SKM-1 treated with dmso at 0.1 percent for 144 hours (cell line): Measurements from ENCODE around the gene ZNF385D.
"Not testable (repeated sequence)": the region's sequence is repeated elsewhere in the genome, so short reads cannot be mapped to it uniquely, and the experiment has no call there.

ENCODE experiments used
- DNase-seq: peaks from one replicate; lab custom pipeline; 2025; ENCODE audit not compliant: unreplicated experiment; lab: John Stamatoyannopoulos, UW

Gene ZNF385D

DNA sequence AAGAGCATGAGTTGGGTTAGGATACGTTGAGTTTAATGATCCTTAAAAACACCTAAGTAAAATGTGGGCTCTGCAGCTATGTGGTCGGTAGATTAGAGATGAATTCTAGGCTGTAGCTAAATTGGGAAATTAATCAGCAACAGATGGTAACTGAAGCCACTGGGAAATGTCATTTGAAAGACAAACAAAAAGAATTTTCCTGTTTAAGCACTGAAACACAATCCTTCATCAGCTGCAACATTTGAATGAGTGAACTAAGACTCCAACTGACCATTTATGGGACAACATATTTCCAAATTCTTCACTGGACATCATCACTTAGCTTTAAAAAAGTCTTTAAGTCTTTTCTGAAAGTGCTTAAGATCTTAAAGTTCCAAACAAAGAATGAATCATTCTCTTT is 226.9 kb downstream of the ZNF385D start:
- no peak for DNase-seq

DNA sequence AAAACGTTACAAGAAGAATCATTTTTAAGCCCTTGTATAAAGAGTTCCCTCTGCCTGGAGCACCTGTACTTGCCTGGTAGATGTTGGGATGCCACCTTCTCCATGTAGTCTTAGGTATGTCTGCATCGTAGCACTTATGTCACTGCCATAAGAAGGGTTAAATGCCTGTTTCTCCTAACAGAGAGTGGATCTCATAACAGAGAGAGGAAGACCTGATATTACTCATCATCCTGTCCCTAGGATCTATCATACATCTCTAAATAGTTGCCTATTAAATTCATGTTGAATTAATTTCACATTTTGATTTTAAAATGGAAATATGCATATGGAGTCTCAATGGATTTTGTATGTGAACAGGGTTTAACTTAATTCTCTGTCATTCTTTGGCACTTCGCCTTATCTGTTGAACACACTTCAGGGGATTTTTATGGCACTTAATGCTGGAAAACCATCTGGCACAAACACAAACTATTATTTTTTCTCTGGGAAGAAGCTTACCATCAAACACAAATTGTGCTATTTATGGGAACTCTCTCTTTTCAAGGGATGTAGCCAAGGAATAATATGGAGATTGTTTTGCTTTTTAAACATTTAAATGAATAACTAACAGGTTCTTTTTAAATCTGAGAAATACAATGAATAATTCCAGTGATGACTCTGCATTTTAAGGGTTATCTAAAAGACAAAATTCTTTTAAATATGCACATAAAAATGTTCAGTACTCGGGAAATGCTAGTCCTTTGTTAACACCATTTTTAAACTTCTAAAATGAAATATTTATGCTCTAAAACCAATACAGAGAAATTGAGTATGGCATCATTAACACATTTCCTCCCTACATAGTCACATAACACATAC is 230.7 kb downstream of the ZNF385D start:
- DNase-seq = no peak

DNA sequence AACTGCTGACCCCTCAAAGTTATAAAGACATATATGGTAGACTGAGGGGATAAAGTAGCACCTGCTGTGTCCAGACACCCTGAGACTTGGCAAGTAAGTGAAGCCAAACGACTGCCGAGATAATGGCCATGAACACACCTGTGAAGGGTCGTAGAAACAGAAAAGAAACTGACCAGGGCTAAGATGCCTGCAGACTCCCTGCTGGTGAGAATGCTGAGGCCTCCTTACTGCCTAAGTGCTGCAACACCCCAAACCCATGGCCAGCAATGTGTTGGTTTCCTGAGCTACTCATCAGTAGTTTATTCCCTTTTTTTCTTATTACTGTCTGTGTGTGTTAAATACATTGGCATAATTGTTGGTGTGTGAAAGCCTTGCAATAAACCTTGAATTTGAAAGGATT is 233.8 kb downstream of the ZNF385D start:
- DNase-seq = no peak

- DNase-seq = no peak
Observed at GRCh38 chr3:21515417-21515816, 235.6 kb downstream of the ZNF385D start.

DNA sequence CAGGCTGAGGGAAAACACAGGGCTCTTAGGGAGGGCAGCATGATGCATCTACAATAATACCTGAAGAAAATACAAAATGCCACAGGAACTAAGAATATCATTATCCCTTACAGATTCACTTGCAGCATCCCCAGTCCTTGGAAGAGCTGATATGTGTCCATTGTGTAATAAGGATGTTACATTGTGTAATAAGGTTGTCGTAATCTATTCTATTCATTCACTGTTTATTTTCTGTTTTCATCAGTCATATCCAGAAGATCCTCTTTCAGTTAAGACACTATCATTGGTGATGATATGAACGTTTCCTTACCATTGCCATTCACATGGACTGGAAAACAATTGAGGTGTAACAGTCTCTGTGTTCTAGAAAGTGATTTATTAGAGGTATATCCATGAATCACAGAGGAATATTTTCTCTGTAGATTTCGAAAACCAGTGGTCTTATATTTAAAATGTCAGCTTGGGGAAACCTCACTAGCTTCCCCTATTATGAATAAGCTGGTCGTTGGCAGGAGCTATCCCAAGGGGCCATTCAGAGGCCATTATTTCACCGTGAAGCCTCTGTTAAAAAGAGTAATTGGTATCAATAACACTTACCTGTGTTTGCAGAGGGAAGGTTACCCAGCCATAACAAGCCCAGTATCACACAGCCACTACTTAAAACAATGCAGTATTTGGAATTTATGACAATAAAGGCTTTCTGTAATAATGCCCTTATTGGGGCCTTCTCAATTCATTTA is 241.1 kb downstream of the ZNF385D start:
- peak; percentile 57 for DNase-seq

- peak; percentile 78 for DNase-seq
Observed at GRCh38 chr3:21508246-21508645, 242.8 kb downstream of the ZNF385D start.

GRCh38 chr3:21505711-21506460 is 245.1 kb downstream of the ZNF385D start:
- DNase-seq = no peak

DNA sequence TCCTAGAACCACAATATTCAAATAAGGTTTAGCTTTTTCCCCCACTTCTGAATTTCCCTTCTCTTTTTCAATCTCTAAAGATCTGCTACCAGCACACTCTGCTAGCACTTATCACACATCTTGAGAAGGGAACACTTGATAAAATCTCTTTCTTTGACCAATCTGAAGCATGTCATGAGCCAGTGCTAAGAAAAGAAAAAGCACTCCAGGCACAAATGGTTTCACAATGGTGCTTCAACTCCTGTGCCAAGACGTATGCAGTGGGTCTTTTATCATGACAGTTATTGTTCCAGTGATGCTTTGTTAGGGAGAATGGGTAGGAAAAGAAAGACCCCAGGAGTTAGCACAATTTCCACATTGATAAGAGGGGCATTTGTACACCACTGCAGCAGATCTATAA is 248.4 kb downstream of the ZNF385D start:
- DNase-seq = no peak

DNA sequence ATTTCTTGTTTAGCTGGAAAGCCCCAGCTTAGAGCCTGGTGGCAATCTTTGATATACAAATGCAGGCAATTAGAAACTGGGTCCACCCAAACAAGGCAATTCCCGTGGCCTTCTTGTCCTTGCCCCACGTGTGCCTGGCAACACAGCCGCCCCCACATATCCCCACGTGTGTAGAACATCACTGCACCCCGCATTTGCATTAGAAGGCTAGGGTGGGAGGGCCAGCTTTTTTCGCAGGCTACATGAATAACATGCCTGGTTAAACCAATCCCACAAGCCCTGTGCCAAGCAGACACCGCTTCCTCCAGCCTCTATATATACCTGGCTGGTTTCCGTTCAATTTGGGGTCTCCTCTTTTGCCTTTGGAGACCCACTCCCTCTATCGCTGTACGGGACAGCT is 250.2 kb downstream of the ZNF385D start:
- DNase-seq = no peak

DNA sequence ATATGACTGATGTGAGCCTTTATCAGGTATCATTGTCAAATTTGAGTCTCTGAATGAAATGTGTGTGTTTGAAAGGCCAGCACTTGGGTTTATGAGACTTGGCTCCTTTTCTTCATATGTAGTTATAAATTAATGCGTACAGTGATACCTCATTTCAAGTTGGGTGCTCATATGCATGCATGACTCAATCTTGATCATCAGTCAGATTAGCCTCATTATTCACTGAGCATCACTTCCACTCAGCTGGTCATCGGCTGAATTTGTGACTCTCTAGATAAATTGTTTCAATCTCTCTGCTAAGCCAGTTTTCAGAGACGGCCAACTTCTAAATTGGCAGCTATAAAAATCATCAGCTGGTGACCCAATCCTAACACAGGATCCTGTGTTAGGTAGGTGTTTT is 260.3 kb downstream of the ZNF385D start:
- not testable (repeated sequence) for DNase-seq

DNA sequence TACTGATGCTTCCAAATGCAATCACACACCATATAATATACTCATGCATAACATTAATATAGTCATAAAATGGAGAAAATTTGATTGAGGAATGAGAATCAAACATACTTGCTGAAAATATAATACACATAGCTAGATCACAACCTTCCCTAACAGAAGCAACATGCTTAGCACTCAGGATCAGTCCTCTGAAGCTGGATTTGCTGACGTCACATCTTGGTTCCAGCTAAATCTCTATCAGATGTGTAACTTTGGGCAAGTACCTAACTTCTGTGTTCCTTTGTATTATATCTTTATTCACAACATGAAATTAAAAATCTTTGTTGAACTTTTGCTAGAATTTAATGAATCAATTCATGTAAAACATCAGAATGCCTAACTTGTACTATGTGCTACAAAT is 263.5 kb downstream of the ZNF385D start:
- no peak for DNase-seq

DNA sequence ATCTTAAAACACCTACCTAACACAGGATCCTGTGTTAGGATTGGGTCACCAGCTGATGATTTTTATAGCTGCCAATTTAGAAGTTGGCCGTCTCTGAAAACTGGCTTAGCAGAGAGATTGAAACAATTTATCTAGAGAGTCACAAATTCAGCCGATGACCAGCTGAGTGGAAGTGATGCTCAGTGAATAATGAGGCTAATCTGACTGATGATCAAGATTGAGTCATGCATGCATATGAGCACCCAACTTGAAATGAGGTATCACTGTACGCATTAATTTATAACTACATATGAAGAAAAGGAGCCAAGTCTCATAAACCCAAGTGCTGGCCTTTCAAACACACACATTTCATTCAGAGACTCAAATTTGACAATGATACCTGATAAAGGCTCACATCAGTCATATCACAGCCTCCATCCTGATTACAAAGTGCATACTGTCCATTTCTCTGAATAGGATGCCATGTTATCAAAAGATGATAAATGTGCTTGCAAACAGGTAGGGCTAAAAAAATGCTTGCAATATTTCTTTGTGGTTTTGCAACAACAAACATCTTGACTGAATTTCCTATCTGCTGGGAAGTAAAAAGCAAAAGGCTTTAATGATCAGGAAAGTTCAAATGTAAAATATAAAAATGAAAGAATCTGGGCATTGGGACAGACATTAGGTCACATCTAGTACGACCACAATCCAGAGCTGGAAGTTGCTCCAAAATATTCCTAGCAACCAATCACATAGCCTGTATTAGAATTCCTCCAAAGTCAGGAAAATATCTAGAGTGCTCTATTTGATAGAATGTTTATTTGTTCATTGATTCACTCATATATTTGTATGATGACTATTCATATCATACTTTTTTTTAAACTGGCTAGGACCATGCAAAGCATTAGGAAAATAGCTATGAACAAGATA is 264.7 kb downstream of the ZNF385D start:
- DNase-seq = not testable (repeated sequence)

GRCh38 chr3:21484828-21485144 is 266.2 kb downstream of the ZNF385D start:
- peak; percentile 69 for DNase-seq

GRCh38 chr3:21484057-21484827 is 266.8 kb downstream of the ZNF385D start:
- peak; percentile 29 for DNase-seq

GRCh38 chr3:21481991-21482390 is 269.0 kb downstream of the ZNF385D start:
- DNase-seq = no peak

DNA sequence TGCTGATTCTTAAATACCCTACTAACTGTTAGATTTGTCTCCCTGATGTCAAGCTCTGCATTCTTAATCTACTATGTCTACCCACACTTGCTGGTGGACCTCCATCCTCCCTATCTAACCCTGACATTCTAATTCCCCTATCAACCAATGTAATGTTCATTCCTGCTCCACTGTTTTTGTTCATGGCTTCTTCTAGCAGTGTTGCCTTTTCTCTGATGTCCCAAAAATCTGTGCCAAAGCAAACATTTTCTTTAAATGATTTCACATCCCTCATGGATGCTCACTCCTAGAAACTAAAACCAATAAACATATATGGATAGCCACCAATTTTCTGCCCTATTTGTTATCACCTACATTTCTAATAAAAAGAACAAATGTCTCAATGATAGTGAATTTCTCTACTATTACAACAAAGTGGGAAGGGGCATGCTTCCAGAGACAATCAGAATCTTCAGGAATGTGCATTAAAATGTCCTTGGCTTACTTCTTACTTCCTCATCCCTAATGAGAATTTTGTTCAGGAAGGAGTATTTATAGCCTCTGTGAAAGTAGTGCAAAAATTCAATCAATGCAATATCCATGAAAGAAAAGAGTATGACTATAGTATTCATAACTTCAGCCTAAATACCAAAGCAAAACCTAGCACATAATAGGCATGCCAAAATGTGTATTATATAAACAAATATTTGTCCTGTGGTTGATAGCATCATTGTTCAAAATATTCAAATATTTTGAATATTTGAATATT is 273.3 kb downstream of the ZNF385D start:
- no peak for DNase-seq

DNA sequence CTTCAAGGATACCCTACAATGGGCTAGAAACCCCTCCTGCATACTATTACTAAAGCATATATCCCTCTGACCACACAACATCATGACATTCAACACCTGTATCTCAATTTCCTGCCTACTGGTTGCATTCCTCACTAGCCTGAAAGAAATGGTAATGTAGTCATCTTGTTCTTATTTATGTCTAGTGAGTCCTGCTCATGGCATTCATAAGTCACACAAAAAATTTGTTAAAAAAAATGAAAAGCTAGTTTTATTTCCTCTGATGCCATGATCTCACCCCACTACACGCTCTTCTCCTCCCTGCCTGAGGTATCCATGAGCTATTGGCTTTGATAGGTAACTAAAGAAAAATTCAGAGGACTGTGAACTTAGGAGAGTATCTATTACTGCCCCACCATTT is 284.5 kb downstream of the ZNF385D start:
- no peak for DNase-seq

DNA sequence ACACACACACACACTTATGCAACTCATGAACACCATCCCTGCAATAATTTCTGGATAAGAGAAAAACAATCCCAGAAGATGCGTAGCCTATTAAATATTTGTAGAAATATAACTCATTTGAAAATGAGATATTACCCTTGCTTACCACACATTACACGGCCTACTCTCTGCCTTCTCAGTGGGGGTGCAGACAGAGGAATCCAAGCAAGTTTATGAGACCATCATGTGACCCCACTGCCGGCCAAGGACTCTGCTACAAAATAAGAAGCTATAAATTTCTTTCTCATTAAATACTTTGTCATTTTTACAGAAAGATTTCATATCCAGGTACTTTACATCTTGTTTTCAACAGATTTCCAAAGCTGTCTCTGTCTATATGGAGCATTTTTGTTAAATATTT is 286.3 kb downstream of the ZNF385D start:
- DNase-seq = no peak

DNA sequence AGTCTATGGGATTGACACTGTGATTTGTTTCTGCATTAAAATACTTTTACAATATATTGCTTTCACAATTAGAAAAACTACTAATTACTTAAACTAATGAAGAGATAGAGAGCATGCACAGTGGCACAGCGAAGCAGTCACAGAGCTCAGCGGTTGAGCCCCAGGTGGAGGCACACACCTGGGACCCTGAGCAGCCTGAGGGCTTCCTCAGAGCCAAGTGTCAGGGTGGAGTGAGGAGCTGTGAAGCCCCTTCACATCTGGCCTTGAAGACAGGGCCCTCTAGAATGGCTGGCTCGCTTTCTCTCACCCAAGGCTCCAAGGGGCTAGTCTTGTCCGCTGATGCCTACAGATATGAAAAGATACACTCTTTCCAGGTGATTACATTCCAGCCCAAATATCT is 287.7 kb downstream of the ZNF385D start:
- DNase-seq = no peak
